Peyer's patch (tissue), 4 donors: ENCODE results near the gene NANS. TPM values are rescaled to one million over a fixed set of nuclear protein-coding genes. Genes with fewer than 3 reads are reported as not detected.

Experiments
- DNase-seq, 3 donors: peaks; one replicate each; pipeline ENCODE4 v3.0.0-alpha.2; 2017 to 2019
- H3K27ac ChIP-seq, 4 donors: fragments of 200-600 bp; sonication (generic); one replicate each; pipeline ENCODE4 v1.5.1; 2016 to 2019
- H3K27me3 ChIP-seq, 2 donors: fragments of 200-600 bp; sonication (generic); one replicate each; pipeline ENCODE4 v1.5.1; 2019
- H3K36me3 ChIP-seq, 3 donors: fragments of 200-600 bp; sonication (generic); one replicate each; pipeline ENCODE4 v1.5.1; 2016 to 2019
- H3K4me1 ChIP-seq, 4 donors: fragments of 200-600 bp; sonication (generic); one replicate each; pipeline ENCODE4 v1.5.1; 2016 to 2019
- H3K4me3 ChIP-seq, 4 donors: fragments of 200-600 bp; sonication (generic); 1 replicate in 3 of 4; 2 replicates in 1 of 4; pipeline ENCODE4 v1.5.1; 2016 to 2019; ENCODE audit warnings: mild to moderate bottlenecking in 1 of 4
- H3K9me3 ChIP-seq, 4 donors: fragments of 200-600 bp; sonication (generic); one replicate each; pipeline ENCODE4 v1.5.1; 2016 to 2019; ENCODE audit warnings: mild to moderate bottlenecking in 1 of 4
- CTCF ChIP-seq, 6 experiments: fragments of 450-650 bp in 4 of 6; fragments of 200-600 bp in 2 of 6; sonication (generic) in 1 of 6; IDR thresholded peaks; one replicate each; pipeline ENCODE4 v1.5.1; 2017 to 2019; ENCODE audit warnings: antibody characterized with exemption in 6 of 6, mild to moderate bottlenecking in 3 of 6, moderate library complexity in 1 of 6
- POLR2A ChIP-seq, 2 donors: fragments of 450-650 bp; IDR thresholded peaks; one replicate each; pipeline ENCODE4 v1.5.1; 2017; ENCODE audit warnings: antibody characterized with exemption in 2 of 2, mild to moderate bottlenecking in 2 of 2, moderate library complexity in 2 of 2
- total RNA-seq, 4 donors: library from RNA; depleted of rRNA; stranded (reverse); fragments of >200 nt; gene quantifications; one replicate each; pipeline ENCODE4 v1.1.0, GENCODE V29; 2016

The NANS gene
- 10 to 100 TPM; 46.4 to 90.8 (median 76.7) TPM for total RNA-seq

GRCh38 chr9:98056269-98057137 lies at the start of gene NANS:
NANS (plus strand) TSS chr9:98056732; CDS start chr9:98056809, 77 bp downstream.
- peak within 1 kb of the TSS; percentile 93 to 98 (median 96) for H3K27ac ChIP-seq
- H3K27me3 ChIP-seq = no peaks in the 10 kb centered on the region
- H3K9me3 ChIP-seq = no peaks in the 10 kb centered on the region
- peak; percentile 97 to 98 (median 97) for DNase-seq
- H3K4me3 ChIP-seq = peak within 1 kb of the TSS; percentile 74 to 99 (median 89)
- H3K4me1 ChIP-seq = peaks cover 0 to 19% (median 0%) of the 10 kb centered on the region in 4 donors
- peak; percentile 97 to 99 for TF ChIP-seq POLR2A (IDR thresholded peaks at IDR 0.05)
- peak in 3 of 6 experiments; percentile 13 to 26 (median 18) for TF ChIP-seq CTCF (IDR thresholded peaks at IDR 0.05)
- H3K36me3 ChIP-seq = peaks cover 0 to 10% (median 0%) of the 10 kb centered on the region in 3 donors

- Histone ChIP-seq H3K27ac (no peak overlapping the region), H3K4me3 (no peak overlapping the region), H3K4me1 (peaks cover 0 to 3% (median 0%) of the 10 kb centered on the region in 4 donors), H3K27me3 (no peaks in the 10 kb centered on the region), H3K36me3 (peaks cover 0 to 80% (median 2%) of the 10 kb centered on the region in 3 donors), H3K9me3 (no peaks in the 10 kb centered on the region)
- no peak for DNase-seq
- TF ChIP-seq POLR2A (IDR thresholded peaks at IDR 0.05) = no peak
- TF ChIP-seq CTCF (IDR thresholded peaks at IDR 0.05) = no peak
Observed at GRCh38 chr9:98007251-98007928, 49.1 kb upstream of the NANS start.

GRCh38 chr9:98008764-98009163 lies 47.8 kb upstream of the NANS start:
- peaks cover 0 to 86% (median 2%) of the 10 kb centered on the region in 3 donors for H3K36me3 ChIP-seq
- TF ChIP-seq CTCF (IDR thresholded peaks at IDR 0.05) (no peak), POLR2A (IDR thresholded peaks at IDR 0.05) (no peak)

GRCh38 chr9:98009437-98009836 lies 47.1 kb upstream of the NANS start:
- Histone ChIP-seq H3K27me3 (no peaks in the 10 kb centered on the region), H3K36me3 (peaks cover 0 to 86% (median 2%) of the 10 kb centered on the region in 3 donors), H3K9me3 (no peaks in the 10 kb centered on the region), H3K4me1 (peaks cover 0 to 3% (median 0%) of the 10 kb centered on the region in 4 donors), H3K27ac (no peak overlapping the region), H3K4me3 (no peak overlapping the region)
- DNase-seq = no peak
- no peak for TF ChIP-seq CTCF (IDR thresholded peaks at IDR 0.05)
- TF ChIP-seq POLR2A (IDR thresholded peaks at IDR 0.05) = no peak

More at GRCh38 chr9:98008764-98009163, 47.8 kb upstream of the NANS start:
- Histone ChIP-seq H3K27me3 (no peaks in the 10 kb centered on the region), H3K9me3 (no peaks in the 10 kb centered on the region), H3K27ac (no peak overlapping the region), H3K4me3 (no peak overlapping the region), H3K4me1 (peaks cover 0 to 3% (median 0%) of the 10 kb centered on the region in 4 donors)
- no peak for DNase-seq

- no peak overlapping the region for H3K27ac ChIP-seq
Observed at GRCh38 chr9:98009936-98010335, 46.6 kb upstream of the NANS start.

More at GRCh38 chr9:98009936-98010335, 46.6 kb upstream of the NANS start:
- DNase-seq = no peak
- Histone ChIP-seq H3K4me1 (peaks cover 0 to 3% (median 0%) of the 10 kb centered on the region in 4 donors), H3K27me3 (no peaks in the 10 kb centered on the region), H3K4me3 (no peak overlapping the region), H3K36me3 (peaks cover 0 to 86% (median 2%) of the 10 kb centered on the region in 3 donors), H3K9me3 (no peaks in the 10 kb centered on the region)
- TF ChIP-seq CTCF (IDR thresholded peaks at IDR 0.05) (no peak), POLR2A (IDR thresholded peaks at IDR 0.05) (no peak)
